ENCODE measurements around the gene FOCAD.

Gene FOCAD

GRCh38 chr9:21027295-21027694, 343.2 kb downstream of the FOCAD start:
- DNase-seq = no peak

- no peak for DNase-seq
Measured at GRCh38 chr9:21028466-21028865, 344.4 kb downstream of the FOCAD start.

GRCh38 chr9:21029661-21030060, 345.6 kb downstream of the FOCAD start:
- DNase-seq = no peak

GRCh38 chr9:21030389-21031035, 346.5 kb downstream of the FOCAD start:
- DNase-seq = no peak

- peak; percentile 18 for DNase-seq
Measured at GRCh38 chr9:21031091-21031807, 347.2 kb downstream of the FOCAD start, which contains the start of gene HACD4. HACD4 (minus strand) TSS chr9:21031640; CDS start chr9:21031590, 50 bp downstream.

- DNase-seq = no peak
Measured at GRCh38 chr9:21031808-21032183, 347.7 kb downstream of the FOCAD start.

GRCh38 chr9:21037278-21037677, 353.2 kb downstream of the FOCAD start:
- DNase-seq = no peak

GRCh38 chr9:21039302-21039701, 355.2 kb downstream of the FOCAD start:
- no peak for DNase-seq

GRCh38 chr9:21042466-21042865, 358.4 kb downstream of the FOCAD start:
- DNase-seq = no peak

- DNase-seq = no peak
Measured at GRCh38 chr9:21043841-21044240, 359.8 kb downstream of the FOCAD start.

Measured in NCI-H1436 (cell line).